ENCODE results near the gene DPY19L1.
"Not testable (repeated sequence)": the region's sequence is repeated elsewhere in the genome, so short reads cannot be mapped to it uniquely, and the experiment has no call there.

Gene DPY19L1
- long read RNA-seq, donor 1, full-length matches to known transcripts: 3 of 3 reads
- long read RNA-seq, donor 1, partial matches to known transcripts: 0 of 3 reads
- long read RNA-seq, donor 1, other reads (novel, unspliced or antisense): 0 of 3 reads
- long read RNA-seq, donor 2, full-length matches to known transcripts: 2 of 2 reads
- long read RNA-seq, donor 2, partial matches to known transcripts: 0 of 2 reads
- long read RNA-seq, donor 2, other reads (novel, unspliced or antisense): 0 of 2 reads
- long read RNA-seq, donor 3, full-length matches to known transcripts: 3 of 3 reads
- long read RNA-seq, donor 3, partial matches to known transcripts: 0 of 3 reads
- long read RNA-seq, donor 3, other reads (novel, unspliced or antisense): 0 of 3 reads
- long read RNA-seq, donor 4, full-length matches to known transcripts: 2 of 2 reads
- long read RNA-seq, donor 4, partial matches to known transcripts: 0 of 2 reads
- long read RNA-seq, donor 4, other reads (novel, unspliced or antisense): 0 of 2 reads
- long read RNA-seq, donor 5, full-length matches to known transcripts: 2 of 2 reads
- long read RNA-seq, donor 5, partial matches to known transcripts: 0 of 2 reads
- long read RNA-seq, donor 5, other reads (novel, unspliced or antisense): 0 of 2 reads
- long read RNA-seq, donor 6, full-length matches to known transcripts: 3 of 3 reads
- long read RNA-seq, donor 6, partial matches to known transcripts: 0 of 3 reads
- long read RNA-seq, donor 6, other reads (novel, unspliced or antisense): 0 of 3 reads
- long read RNA-seq, donor 7, full-length matches to known transcripts: 9 of 9 reads
- long read RNA-seq, donor 7, partial matches to known transcripts: 0 of 9 reads
- long read RNA-seq, donor 7, other reads (novel, unspliced or antisense): 0 of 9 reads
- long read RNA-seq, donor 8, full-length matches to known transcripts: 2 of 2 reads
- long read RNA-seq, donor 8, partial matches to known transcripts: 0 of 2 reads
- long read RNA-seq, donor 8, other reads (novel, unspliced or antisense): 0 of 2 reads

GRCh38 chr7:35037211-35037525, at the start of gene DPY19L1:
DPY19L1 (minus strand) TSS chr7:35037485; CDS start chr7:35037394, 91 bp downstream.
- DNase-seq: peak; percentile 83

GRCh38 chr7:35079517-35079916, 42.2 kb upstream of the DPY19L1 start:
- DNase-seq: not testable (repeated sequence)

DNA sequence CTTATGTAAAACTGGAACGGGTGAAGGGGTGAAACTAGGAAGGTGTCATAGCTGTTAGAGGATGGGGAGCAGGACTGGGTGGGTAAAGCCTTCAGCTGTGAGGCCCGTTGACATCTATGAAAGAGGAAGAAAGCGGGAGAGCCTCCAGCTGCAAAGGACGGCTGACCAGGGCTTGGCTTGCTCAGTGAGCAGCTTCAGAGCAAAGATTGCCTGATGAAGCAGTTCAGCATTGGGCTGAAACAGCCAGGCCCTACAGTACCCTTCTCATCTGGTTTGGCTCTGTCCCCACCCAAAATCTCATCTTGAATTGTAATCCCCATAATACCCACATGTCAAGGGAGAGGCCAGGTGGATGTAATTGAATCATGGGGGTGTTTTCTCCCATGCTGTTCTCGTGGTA, 36.7 kb upstream of the DPY19L1 start:
- DNase-seq: not testable (repeated sequence)

DNA sequence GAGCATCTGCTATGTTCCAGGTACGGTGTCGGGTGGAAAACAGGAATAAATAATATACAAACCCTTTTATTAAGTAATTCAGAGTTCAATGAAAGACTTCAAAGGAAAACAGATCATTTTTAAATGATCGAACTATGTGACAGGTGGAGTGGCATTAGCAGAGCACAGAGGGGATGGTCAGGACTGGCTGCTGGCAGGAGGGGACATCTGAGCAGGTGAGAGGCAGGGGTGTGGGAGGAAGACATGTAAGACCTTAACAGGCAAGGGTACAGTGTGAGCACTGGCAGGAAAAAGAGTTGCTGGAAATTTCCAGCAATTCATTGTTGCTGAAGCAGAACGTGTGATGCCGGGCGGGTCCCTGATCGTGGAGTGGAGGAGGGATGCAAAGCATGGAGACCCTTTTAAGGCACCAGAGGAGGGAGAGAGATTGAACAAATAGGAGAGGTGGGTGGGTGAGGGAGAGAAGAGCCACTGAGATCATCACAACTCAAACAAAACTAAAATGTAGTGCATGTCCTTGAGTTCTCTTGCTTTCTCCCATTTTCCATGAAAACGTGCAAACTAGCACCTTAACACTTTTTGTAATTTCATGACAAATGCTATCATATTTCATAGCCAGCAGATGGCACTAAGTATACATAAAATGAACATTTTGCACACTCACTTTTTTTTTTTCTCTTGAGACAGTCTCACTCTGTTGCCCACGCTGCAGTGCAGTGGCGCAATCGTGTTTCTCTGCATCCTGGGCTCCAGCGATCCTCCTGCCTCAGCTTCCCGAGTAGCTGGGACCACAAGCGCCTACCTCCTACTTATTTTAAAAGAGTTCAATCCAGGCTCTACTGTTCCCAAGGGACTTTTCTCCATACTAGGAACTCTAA, 35.9 kb upstream of the DPY19L1 start:
- DNase-seq: peak; percentile 14

- not testable (repeated sequence) for DNase-seq
Observed at GRCh38 chr7:35069084-35069483, 31.8 kb upstream of the DPY19L1 start.

- not testable (repeated sequence) for DNase-seq
Observed at GRCh38 chr7:35065382-35065781, 28.1 kb upstream of the DPY19L1 start.

DNA sequence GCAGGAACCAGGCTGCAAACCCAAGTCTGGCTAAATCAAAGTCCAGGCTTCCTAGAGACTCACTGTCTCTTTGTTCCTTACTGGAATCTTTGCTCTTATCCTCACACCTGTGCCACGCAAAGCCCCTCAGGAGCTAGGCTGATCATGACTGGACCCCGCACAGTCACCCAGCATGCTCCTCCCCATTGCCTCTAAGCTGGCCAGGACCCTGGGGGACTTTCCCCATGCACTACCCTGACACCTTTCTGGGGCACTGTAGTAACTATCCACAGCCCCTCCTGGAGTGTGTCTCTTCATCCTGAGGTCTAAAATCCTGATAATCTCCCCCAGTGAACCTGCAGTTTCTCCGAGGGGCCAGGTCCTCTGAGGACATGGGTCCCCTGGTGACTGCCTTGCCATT, 21.3 kb upstream of the DPY19L1 start:
- DNase-seq: not testable (repeated sequence)

DNA sequence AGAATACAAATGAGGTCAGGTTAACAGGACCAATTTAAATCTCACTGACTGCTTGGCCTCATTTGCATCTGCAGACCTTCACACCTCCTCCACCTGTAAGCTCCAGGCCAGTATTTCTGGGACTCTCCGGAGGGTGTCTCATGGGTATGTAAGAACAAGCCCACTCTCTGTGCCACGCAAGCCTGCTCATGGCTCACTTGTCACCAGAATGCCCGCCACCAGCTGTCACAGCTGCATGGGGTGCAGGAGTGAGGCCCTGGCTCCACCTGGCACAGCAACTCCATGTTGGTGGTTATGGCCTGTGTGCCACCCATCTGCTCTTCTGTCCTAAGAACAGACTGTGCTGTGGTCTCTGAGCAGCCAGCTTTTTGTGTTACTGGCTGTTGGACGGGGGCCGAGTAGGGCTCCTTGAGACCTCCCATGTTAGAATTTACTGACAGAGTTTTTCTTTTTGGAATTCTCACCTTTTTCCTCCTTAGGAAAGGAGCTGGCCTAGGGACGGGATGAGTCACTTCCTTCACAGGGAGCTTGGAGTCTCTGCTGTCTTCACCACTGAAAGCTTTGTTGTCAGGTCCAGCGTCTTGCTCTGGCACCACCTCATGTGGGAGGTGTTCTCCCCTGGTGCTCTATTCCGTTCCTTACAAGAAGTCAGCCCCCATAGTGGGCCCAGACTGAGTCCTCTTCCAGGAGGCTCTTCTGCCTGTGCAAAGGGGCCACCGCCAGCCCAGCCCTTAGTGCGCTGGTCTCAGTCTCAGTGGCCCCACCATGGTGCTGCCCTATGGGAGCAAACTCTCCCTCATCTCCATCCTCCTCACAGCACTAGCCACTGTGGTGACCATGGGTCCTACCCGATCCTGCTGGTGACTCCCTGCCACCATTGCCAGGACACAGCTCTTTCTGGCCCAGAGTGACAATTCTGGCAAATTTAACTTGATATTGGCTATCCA, 20.5 kb upstream of the DPY19L1 start:
- not testable (repeated sequence) for DNase-seq

DNA sequence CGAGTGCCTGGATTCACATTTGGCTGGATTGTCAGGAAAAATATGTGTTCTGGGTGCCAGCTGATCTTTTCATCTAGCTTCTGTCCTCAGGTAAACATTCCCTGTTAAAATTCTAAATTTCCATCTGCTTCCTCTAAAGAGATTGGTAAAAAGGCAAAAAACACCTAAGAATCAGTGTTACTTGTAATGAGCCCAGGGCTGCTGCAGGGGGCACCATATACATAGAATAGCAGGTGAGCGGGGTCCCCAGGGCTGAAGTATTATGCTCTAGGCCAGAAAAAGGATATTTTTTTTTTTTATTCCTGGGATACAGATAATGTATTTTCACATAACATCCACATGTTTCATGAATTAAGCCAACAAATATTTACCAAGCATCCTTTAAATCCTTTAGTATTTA, 18.4 kb upstream of the DPY19L1 start:
- DNase-seq: not testable (repeated sequence)

DNA sequence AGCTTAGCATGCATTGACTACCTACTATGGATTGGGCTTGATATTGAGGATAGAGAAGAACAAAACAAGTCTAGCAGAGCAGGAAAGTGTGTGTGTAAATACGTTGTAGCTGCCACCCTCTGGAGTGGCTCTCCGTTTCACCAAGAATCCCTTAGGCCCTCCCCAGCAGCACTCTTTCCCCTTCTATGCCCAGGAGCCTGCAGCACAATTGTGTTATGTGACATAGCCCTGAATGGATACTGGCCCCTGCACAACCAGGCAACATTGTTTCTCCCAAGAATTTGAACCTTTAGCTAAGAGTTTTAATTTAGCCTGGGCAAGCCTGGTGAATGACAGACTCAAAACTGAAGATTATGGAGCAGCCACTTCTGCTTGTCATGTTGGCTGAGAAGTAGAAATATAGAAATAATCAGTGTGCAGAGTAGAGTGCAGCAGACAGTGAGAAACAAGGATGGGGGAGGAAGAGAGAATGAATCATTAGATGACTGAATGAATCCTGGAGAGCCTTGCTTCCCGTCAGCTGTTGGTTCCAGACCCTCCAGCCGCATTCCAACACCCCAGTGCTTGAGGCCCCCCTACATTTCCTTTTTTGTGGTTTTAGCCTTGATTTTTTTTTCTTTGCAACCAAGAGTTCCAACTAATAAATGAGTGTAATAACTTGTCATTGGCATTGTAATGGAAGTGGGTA, 16.3 kb upstream of the DPY19L1 start:
- not testable (repeated sequence) for DNase-seq

- DNase-seq: not testable (repeated sequence)
Observed at GRCh38 chr7:35048390-35048789, 11.1 kb upstream of the DPY19L1 start.

- not testable (repeated sequence) for DNase-seq
Observed at GRCh38 chr7:35047912-35048305, 10.6 kb upstream of the DPY19L1 start.

- DNase-seq: not testable (repeated sequence)
Observed at GRCh38 chr7:35047263-35047911, 10.1 kb upstream of the DPY19L1 start.

DNA sequence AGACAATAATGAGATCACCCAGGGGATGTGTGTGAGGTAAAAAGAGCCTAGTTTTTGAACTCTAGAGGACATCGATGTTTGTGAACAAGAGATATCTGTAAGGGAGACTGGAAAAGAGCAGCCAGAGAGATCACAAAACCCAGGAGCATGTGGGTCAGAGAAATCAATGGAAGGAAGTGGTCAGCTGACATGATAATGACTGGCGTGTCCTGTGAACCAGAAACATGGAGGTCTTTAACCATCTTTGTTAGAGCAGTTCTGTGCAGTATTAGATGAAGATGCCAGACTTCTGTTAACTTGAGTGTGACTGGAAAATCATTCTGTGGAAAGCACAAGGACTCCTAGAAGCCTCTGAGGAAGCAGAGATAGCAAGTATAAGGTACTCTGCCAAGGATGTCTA, 6.0 kb upstream of the DPY19L1 start:
- not testable (repeated sequence) for DNase-seq

GRCh38 chr7:35040906-35041305, 3.6 kb upstream of the DPY19L1 start:
- DNase-seq: no peak

GRCh38 chr7:35039343-35039742, 2.1 kb upstream of the DPY19L1 start:
- no peak for DNase-seq

- no peak for DNase-seq
Observed at GRCh38 chr7:35038354-35038753, 1.1 kb upstream of the DPY19L1 start.

- DNase-seq: peak; percentile 100
Observed at GRCh38 chr7:35037526-35038341, 449 bp upstream of the DPY19L1 start.
